Measurements from ENCODE around the gene SCCPDH.

- no peak for TF ChIP-seq POLR2AphosphoS5 (IDR thresholded peaks at IDR 0.05; ENCODE audit: low read depth, low read length)
- TF ChIP-seq POLR2A (IDR thresholded peaks at IDR 0.05; ENCODE audit: low read depth, low read length): no peak
Observed at GRCh38 chr1:246778663-246779062, 54.5 kb downstream of the SCCPDH start.
